Amygdala (tissue), 56 donors: ENCODE results near the gene RAB3A.

ENCODE experiments used
- DNase-seq, 56 donors: peaks; one replicate each; lab custom pipeline; 2025; lab: John Stamatoyannopoulos, UW

RAB3A gene

DNA sequence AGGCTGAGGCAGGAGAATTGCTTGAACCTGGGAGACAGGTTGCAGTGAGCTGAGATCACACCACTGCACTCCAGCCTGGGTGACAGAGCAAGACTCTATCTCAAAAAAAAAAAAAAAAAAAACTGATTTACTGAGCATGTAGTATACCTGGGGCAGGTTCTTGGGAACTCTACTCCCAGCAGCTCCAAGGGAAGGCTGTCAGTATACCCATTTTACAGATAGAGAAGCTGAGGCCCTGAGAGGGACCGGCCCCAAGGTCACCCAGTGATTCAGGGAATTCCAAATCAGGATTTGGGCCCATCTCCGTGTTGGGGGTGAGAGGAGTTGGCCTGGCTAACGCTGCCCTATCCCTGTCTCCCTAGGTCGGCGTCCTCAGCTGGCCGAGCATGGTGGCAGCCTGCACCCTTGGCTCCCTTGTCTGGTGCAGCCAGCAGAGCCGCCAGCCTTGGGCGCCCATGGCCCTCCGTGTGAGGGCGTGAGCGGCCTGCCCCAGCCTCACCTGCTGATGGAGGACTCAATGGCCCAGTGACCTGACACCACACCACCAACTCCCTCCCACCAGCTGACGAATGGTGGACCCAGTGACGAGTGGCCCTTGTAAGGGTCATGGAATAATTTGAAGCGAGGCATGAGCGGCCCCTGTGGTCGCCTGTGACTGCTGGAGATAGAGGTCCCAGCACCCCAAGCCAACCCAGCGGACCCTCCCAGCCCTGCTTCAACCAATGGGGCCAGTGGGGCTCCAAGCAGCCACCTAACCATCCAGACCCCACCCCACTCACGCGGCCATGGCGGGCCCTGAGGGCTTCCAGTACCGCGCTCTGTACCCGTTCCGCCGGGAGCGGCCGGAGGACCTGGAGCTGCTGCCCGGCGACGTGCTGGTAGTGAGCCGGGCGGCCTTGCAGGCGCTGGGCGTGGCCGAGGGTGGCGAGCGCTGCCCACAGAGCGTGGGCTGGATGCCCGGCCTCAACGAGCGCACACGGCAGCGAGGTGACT lies 48.5 kb downstream of the RAB3A start:
- DNase-seq: no peak

GRCh38 chr19:18153556-18154134 lies 50.2 kb downstream of the RAB3A start:
- peak in 5 of 56 donors; percentile 17 to 51 (median 32) for DNase-seq

DNA sequence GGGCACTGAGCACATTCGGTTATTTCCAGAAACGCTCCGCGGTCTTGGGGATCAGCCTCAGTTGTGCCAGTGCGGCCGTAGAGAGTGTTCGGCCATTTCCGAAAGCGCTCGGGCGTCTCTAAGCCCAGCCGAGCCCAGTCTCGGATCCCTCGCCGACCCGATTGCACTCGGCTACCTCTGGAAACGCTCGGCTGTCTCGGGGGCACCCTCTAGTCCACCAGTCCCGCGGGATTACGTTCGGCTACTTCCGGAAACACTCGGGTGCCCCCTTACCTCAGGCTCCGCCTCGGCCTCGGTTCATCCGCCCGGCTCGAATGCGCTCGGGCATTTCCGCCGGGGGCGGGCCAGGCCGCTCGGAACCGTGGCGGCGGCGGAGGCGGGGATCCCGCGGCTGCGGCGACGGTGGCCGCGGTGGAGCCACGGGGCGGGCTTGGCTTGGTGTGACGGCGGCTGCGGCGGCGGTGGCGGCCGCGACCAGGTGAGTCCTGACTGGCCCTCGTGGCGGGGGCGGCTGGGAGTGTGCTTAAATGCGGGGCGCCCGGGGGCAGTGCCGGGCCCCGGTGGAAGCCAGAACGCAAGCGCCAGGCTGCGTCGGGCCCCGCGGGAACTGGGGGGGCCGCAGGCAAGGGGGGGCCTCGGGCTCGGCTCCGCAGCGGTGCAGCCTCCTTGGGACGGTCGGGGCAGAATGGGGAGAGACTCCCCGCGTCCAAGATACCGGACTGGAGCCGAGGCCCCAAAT lies 50.9 kb downstream of the RAB3A start, which contains the start of gene PIK3R2:
Gene PIK3R2 (plus strand): TSS at position 347 of the 739 bp plus-strand sequence. CDS start 2,717 bp downstream, outside the sequence.
- peak; percentile 85 to 99 (median 97) for DNase-seq

GRCh38 chr19:18152442-18152816 lies 51.4 kb downstream of the RAB3A start:
- peak; percentile 74 to 97 (median 90) for DNase-seq

- DNase-seq: no peak
These were observed 52.8 kb downstream of the RAB3A start for GRCh38 chr19:18150776-18151624.

DNA sequence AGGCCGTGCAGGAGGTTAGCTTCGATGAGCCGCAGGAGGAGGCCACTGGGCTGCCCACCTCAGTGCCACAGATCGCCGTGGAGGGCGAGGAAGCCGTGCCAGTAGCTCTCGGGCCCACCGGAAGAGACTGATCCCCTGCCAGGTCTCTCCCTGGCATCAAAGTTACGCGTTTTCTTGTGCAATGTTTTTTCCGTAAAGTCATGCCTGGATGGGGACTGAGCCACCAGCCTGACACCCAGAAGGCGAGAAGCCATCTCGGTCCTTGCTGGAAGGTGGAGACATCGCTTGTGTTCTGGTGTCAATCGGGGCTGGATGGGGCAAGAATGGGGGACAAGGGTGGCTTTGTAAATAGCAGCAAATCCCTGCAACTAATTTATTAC lies 54.3 kb downstream of the RAB3A start:
- DNase-seq: no peak

DNA sequence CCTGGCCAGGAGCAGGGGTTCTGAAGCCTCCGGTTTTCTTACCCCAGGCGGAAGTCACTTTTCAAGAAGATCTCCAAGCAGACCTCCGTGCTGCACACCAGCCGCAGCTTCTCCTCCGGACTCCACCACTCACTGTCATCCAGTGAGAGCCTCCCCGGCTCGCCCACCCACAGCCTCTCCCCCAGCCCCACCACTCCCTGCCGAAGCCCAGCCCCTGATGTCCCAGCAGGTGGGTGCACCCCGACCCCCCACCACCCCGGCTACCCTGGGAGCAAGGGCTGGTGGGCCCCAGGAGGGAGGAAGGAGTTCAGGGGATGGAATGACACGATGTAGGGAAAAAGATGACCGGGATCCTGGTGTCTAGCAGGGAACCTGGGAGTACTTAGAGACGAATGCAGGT lies 56.4 kb downstream of the RAB3A start:
- DNase-seq: no peak
